Upper lobe of left lung (tissue), 4 donors: ENCODE measurements around the gene AMACR.

Experiments
- POLR2A ChIP-seq, 4 donors: fragments of 450-650 bp; IDR thresholded peaks; one replicate each; pipeline ENCODE4 v1.5.1; 2016 to 2017; ENCODE audit warnings: antibody characterized with exemption in 4 of 4, mild to moderate bottlenecking in 2 of 4
- TF ChIP-seq, protein P1 (sequence below), 6 experiments: fragments of 450-650 bp in 4 of 6; fragments of 200-600 bp in 2 of 6; sonication (generic) in 2 of 6; IDR thresholded peaks; one replicate each; pipeline ENCODE4 v1.5.1; 2016 to 2019; ENCODE audit warnings: antibody characterized with exemption in 6 of 6

DNA sequence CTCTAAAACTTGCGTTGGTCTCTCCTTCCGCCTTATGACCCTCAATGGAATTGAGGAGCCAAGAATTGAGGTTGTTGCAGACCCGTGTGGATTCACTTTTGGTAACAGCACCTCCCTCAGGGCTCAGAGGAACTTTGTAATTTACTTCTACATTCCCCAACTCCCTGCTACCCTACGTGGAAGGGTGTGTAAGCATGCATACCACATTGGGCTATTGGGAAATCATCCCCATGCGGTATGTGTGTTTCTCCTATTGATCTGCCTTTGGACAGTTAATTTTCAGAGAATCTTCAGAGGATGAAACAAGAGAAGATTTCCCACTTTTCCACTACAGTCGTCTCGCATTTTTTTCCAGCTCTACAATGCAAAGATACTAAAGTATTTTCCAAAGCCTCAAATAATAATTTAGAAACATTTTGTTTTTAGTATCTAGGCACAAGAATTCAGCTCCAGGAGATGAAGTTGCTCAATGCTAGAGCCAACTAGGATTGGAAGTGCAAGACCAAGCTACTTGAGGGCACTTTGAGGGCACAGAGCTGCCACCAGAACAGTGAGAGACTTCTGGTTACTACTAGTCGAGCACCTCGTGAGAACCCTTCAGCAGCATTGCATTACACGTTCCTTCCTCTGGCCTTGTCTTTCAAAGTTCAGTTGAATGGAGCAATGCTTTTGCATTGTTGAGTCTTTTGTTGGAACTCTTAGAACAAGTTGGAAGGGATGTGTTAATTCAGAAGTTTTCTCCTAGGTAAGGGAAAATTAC is 31.7 kb upstream of the AMACR start:
- TF ChIP-seq, protein P1, sequence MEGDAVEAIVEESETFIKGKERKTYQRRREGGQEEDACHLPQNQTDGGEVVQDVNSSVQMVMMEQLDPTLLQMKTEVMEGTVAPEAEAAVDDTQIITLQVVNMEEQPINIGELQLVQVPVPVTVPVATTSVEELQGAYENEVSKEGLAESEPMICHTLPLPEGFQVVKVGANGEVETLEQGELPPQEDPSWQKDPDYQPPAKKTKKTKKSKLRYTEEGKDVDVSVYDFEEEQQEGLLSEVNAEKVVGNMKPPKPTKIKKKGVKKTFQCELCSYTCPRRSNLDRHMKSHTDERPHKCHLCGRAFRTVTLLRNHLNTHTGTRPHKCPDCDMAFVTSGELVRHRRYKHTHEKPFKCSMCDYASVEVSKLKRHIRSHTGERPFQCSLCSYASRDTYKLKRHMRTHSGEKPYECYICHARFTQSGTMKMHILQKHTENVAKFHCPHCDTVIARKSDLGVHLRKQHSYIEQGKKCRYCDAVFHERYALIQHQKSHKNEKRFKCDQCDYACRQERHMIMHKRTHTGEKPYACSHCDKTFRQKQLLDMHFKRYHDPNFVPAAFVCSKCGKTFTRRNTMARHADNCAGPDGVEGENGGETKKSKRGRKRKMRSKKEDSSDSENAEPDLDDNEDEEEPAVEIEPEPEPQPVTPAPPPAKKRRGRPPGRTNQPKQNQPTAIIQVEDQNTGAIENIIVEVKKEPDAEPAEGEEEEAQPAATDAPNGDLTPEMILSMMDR (IDR thresholded peaks at IDR 0.05): no peak
- no peak for TF ChIP-seq POLR2A (IDR thresholded peaks at IDR 0.05)
